CD14-positive monocyte (primary cell): ENCODE measurements around the gene DKKL1. TPM values are rescaled to one million over a fixed set of nuclear protein-coding genes. Genes with fewer than 3 reads are reported as not detected.
A peak's percentile ranks its signal among the peaks of the same experiment; 100 is the strongest.
"Not testable (repeated sequence)": the region's sequence is repeated elsewhere in the genome, so short reads cannot be mapped to it uniquely, and the experiment has no call there.

ENCODE experiments used
- DNase-seq, 3 donors: peaks; one replicate each; pipeline ENCODE4 v3.0.0-alpha.2; 2011 to 2022
- H2AFZ ChIP-seq: 2 replicates; pipeline ENCODE4 v1.6.0; 2012; ENCODE audit warnings: mild to moderate bottlenecking, low read depth, low read length, inconsistent platforms; ENCODE audit not compliant: insufficient read depth, poor library complexity, severe bottlenecking
- H3K27ac ChIP-seq, 2 donors: 1 replicate in 1 of 2; 2 replicates in 1 of 2; pipeline ENCODE4 v1.5.1; 2012 to 2013; ENCODE audit warnings: low read length in 2 of 2, control low read depth in 1 of 2, inconsistent platforms in 1 of 2, low read depth in 1 of 2, mild to moderate bottlenecking in 1 of 2
- H3K27me3 ChIP-seq, 2 donors: one replicate each; pipeline versions ENCODE4 v1.6.0 to v1.6.1; 2011 to 2013; ENCODE audit warnings: low read length in 2 of 2; ENCODE audit not compliant: control insufficient read depth in 2 of 2, insufficient read depth in 2 of 2
- H3K36me3 ChIP-seq, 2 donors: replicated peaks in 1 of 2; 1 replicate in 1 of 2; 2 replicates in 1 of 2; pipeline versions ENCODE4 v1.5.1 to v1.6.1; 2012 to 2013; ENCODE audit warnings: low read length in 2 of 2, control low read depth in 1 of 2, inconsistent platforms in 1 of 2, mild to moderate bottlenecking in 1 of 2; ENCODE audit not compliant: insufficient read depth in 2 of 2, control insufficient read depth in 1 of 2
- H3K4me1 ChIP-seq, 2 donors: 1 replicate in 1 of 2; 2 replicates in 1 of 2; pipeline versions ENCODE4 v1.5.1 to v1.6.1; 2012 to 2013; ENCODE audit warnings: low read length in 2 of 2, control low read depth in 1 of 2, inconsistent platforms in 1 of 2, mild to moderate bottlenecking in 1 of 2, moderate library complexity in 1 of 2; ENCODE audit not compliant: insufficient read depth in 2 of 2, control insufficient read depth in 1 of 2
- H3K4me2 ChIP-seq: replicated peaks from 2 replicates; pipeline ENCODE3; 2012; ENCODE audit warnings: low read length, moderate library complexity, mild to moderate bottlenecking; ENCODE audit not compliant: poor library complexity, severe bottlenecking; ENCODE audit errors: extremely low read depth
- H3K4me3 ChIP-seq, 3 experiments: fragments of 200-600 bp in 1 of 3; sonication (generic) in 1 of 3; replicated peaks in 1 of 3; 1 replicate in 2 of 3; 2 replicates in 1 of 3; pipeline ENCODE4 v1.5.1; 2011 to 2013; ENCODE audit warnings: low read length in 3 of 3, mild to moderate bottlenecking in 3 of 3, control low read depth in 2 of 3, low read depth in 2 of 3, inconsistent platforms in 1 of 3, moderate library complexity in 1 of 3
- H3K79me2 ChIP-seq: 2 replicates; pipeline ENCODE4 v1.6.0; 2012; ENCODE audit warnings: mild to moderate bottlenecking, control low read depth, inconsistent platforms, low read length, moderate library complexity; ENCODE audit not compliant: insufficient read depth
- H3K9ac ChIP-seq: 2 replicates; pipeline ENCODE4 v1.6.0; 2017; ENCODE audit warnings: low read length, mild to moderate bottlenecking; ENCODE audit not compliant: insufficient read depth, poor library complexity, severe bottlenecking
- H3K9me3 ChIP-seq, 2 donors: replicated peaks in 1 of 2; 1 replicate in 1 of 2; 2 replicates in 1 of 2; pipeline versions ENCODE4 v1.5.1 to v1.6.1; 2012 to 2013; ENCODE audit warnings: low read length in 2 of 2, control low read depth in 1 of 2; ENCODE audit not compliant: control insufficient read depth in 1 of 2, insufficient read depth in 1 of 2
- H4K20me1 ChIP-seq: 2 replicates; pipeline ENCODE4 v1.6.0; 2012; ENCODE audit warnings: mild to moderate bottlenecking, low read length, control low read depth, moderate library complexity; ENCODE audit not compliant: insufficient read depth
- H3K27ac Mint-ChIP-seq, 7 donors: one replicate each; pipeline ENCODE4 v1.8.0; 2020; ENCODE audit warnings: mild to moderate bottlenecking in 7 of 7, mixed read lengths in 7 of 7, moderate library complexity in 6 of 7, inconsistent platforms in 2 of 7
- H3K27me3 Mint-ChIP-seq, 3 donors: one replicate each; pipeline ENCODE4 v1.8.0; 2021 to 2022; ENCODE audit warnings: low read depth in 3 of 3, mild to moderate bottlenecking in 3 of 3, mixed read lengths in 3 of 3, moderate library complexity in 3 of 3, inconsistent platforms in 1 of 3
- H3K36me3 Mint-ChIP-seq, 2 donors: one replicate each; pipeline ENCODE4 v1.8.0; 2020; ENCODE audit warnings: mixed read lengths in 2 of 2, inconsistent platforms in 1 of 2, mild to moderate bottlenecking in 1 of 2
- H3K4me1 Mint-ChIP-seq: one replicate; pipeline ENCODE4 v1.8.0; 2020; ENCODE audit warnings: mild to moderate bottlenecking, mixed read lengths
- H3K4me3 Mint-ChIP-seq, 2 donors: one replicate each; pipeline ENCODE4 v1.8.0; 2020; ENCODE audit warnings: mild to moderate bottlenecking in 2 of 2, mixed read lengths in 2 of 2, moderate library complexity in 1 of 2
- H3K9me3 Mint-ChIP-seq, 7 donors: one replicate each; pipeline ENCODE4 v1.8.0; 2020 to 2022; ENCODE audit warnings: mixed read lengths in 7 of 7, mild to moderate bottlenecking in 6 of 7, moderate library complexity in 6 of 7, inconsistent platforms in 2 of 7
- CTCF ChIP-seq: fragments of 200-600 bp; IDR thresholded peaks from one replicate; pipeline ENCODE4 v1.8.0; 2022; ENCODE audit warnings: antibody characterized with exemption, mild to moderate bottlenecking
- WGBS: methylation state at CpG from one replicate; pipeline ENCODE4 v1.1.5; 2013; ENCODE audit warnings: missing lambda C conversion rate; ENCODE audit not compliant: insufficient coverage; 5-methylcytosine and 5-hydroxymethylcytosine counted together
- intact Hi-C, 2 donors: fragments of 100-400 bp; cut with micrococcal nuclease; formaldehyde crosslinking; loops; one replicate each; pipeline versions ENCODE4 v1.15.0 to v1.15.1; 2023
- polyA plus RNA-seq, 3 donors: library from polyadenylated mRNA; depleted of rRNA in 1 of 3; unstranded in 2 of 3; stranded (reverse) in 1 of 3; fragments of 300-500 nt in 2 of 3; fragments of >200 nt in 1 of 3; fragmentation: Illumina TruSeq in 2 of 3; gene quantifications; 1 replicate in 2 of 3; 2 replicates in 1 of 3; pipeline ENCODE4 v1.2.3, GENCODE V29; 2012 to 2021

Gene DKKL1
- polyA plus RNA-seq, 3 donors: not detected

DNA sequence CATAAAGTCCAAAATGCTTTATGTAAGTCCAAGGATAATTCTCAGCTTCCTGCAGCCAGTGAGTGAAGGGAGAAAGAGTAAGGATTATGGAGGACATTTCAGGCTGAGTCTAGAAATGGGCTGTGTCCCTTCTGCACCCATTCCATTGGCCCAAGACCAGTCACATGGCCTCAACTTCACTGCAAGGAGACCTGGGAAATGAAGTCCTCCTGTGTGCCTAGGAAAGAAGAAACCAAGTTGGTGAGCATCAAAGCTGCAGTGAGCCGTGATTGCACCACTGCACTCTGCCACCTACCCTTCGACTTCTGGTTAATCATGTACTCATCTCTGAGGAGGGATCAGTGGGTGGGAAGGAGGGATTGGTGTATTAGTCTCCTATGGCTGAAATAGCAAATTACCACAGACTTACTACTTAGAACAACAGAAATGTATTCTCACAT, 32.0 kb upstream of the DKKL1 start:
- no peaks in the 10 kb centered on the region for H3K27me3 ChIP-seq
- DNase-seq: peak; percentile 70 to 80 (median 79)
- intact Hi-C loops: no loop called here
- H3K79me2 ChIP-seq: peaks cover 21% of the 10 kb centered on the region
- Mint-ChIP-seq H3K27ac (peak overlapping the region in 6 of 7 donors; percentile 45 to 80 (median 67)), H3K9me3 (no peaks in the 10 kb centered on the region), H3K4me3 (no peak overlapping the region), H3K27me3 (peaks cover 0 to 3% (median 0%) of the 10 kb centered on the region in 3 donors), H3K36me3 (peaks cover 7 to 16% of the 10 kb centered on the region in 2 donors), H3K4me1 (peaks cover 53% of the 10 kb centered on the region)
- H3K27ac ChIP-seq: peak overlapping the region in 1 of 2 donors; percentile 25
- no peak overlapping the region for H3K9ac ChIP-seq
- H2AFZ ChIP-seq: peak overlapping the region; percentile 66
- H3K4me3 ChIP-seq: no peak overlapping the region
- TF ChIP-seq CTCF: no peak
- H3K36me3 ChIP-seq: no peaks in the 10 kb centered on the region
- no peaks in the 10 kb centered on the region for H4K20me1 ChIP-seq
- no peaks in the 10 kb centered on the region for H3K9me3 ChIP-seq
- H3K4me2 ChIP-seq: peak overlapping the region; percentile 11
- H3K4me1 ChIP-seq: peaks cover 46 to 57% of the 10 kb centered on the region in 2 donors
- no CpG with 5 or more reads among the region's 2 CpGs for WGBS

DNA sequence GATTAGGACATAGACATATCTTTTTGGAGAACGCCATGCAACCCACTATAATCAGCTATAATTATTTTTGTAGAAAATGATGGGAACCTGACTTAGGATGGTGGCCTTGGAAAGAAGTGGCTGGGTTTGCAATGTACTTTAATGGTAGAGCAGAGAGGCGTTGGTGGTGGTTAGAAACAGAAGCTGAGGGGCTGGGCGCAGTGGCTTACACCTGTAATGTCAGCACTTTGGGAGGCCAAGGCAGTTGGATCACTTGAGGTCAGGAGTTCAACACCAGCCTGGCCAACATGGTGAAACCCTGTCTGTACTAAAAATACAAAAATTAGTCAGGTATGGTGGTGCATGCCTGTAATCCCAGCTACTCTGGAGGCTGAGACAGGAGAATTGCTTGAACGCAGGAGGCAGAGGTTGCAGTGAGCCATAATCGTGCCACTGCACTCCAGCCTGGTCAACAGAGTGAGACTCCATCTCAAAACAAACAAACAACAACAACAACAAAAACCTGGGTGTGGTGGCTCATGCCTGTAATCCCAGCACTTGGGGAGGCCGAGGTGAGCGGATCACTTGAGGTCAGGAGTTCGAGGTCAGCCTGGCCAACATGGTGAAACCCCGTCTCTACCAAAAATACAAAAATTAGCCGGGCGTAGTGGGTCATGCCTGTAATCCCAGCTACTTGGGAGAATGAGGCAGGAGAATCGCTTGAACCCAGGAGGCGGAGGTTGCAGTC, 30.8 kb upstream of the DKKL1 start:
- Histone ChIP-seq H3K4me2 (peak overlapping the region; percentile 66), H3K79me2 (peaks cover 33% of the 10 kb centered on the region)

More for the DNA sequence above, 30.8 kb upstream of the DKKL1 start:
- peaks cover 54 to 68% of the 10 kb centered on the region in 2 donors for H3K4me1 ChIP-seq
- H4K20me1 ChIP-seq: peaks cover 12% of the 10 kb centered on the region
- H3K4me3 ChIP-seq: peak overlapping the region in 1 of 3 experiments; percentile 65
- peaks cover 3 to 11% of the 10 kb centered on the region in 2 donors for H3K36me3 ChIP-seq
- H2AFZ ChIP-seq: peak overlapping the region; percentile 73
- peak overlapping the region; percentile 62 to 84 for H3K27ac ChIP-seq
- intact Hi-C loops, H3K9me3 ChIP-seq, DNase-seq, H3K9me3 Mint-ChIP-seq, H3K27me3 Mint-ChIP-seq, H3K9ac ChIP-seq, H3K27me3 ChIP-seq: not testable (repeated sequence)
- 64% methylated on average over 7 of the region's 13 CpGs for WGBS
- H3K4me1 Mint-ChIP-seq: peaks cover 58% of the 10 kb centered on the region
- peaks cover 13 to 27% of the 10 kb centered on the region in 2 donors for H3K36me3 Mint-ChIP-seq
- H3K4me3 Mint-ChIP-seq: peak overlapping the region; percentile 64 to 80
- peak overlapping the region; percentile 84 to 96 (median 94) for H3K27ac Mint-ChIP-seq
